ENCODE measurements around the gene SLC4A7.
"Not testable (repeated sequence)": the region's sequence is repeated elsewhere in the genome, so short reads cannot be mapped to it uniquely, and the experiment has no call there.

Gene SLC4A7

DNA sequence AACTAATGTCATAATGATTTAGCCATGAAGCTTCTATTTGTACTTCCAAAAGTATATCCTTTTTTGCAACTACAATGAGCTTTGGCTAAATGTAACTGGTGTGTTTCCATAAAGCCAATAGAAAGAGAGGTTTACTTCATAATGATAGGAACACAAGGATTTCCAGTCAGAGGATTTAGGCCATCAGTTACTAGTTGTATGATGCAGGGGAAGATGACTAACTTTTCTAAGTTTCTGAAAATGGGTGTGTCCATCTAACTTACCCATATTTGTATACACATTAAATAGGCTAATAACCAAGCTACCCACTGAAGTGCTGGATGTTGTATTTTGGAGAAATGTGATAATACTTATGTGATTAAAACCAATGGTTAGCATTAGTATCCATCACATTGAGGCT lies 55.7 kb downstream of the SLC4A7 start:
- peak; percentile 42 for DNase-seq (ENCODE audit: low read depth)

DNA sequence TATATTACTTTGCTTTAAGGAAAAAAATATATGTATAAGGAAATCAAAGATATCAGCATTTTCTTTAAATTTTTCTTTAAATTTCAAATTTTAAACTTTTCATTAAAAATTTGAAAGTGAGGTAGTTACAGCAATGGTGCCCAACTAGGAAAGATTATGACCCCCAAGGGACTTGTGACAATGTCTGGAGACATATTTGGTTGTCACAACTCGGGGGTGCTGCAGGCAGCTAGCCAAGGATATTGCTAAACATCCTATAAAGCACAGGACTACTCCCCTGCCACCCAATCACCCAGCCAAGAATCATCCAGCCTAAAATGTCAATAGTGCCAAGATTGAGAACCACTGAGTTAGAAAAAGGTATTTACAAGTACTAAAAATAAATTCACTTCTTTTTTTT lies 57.3 kb downstream of the SLC4A7 start:
- DNase-seq (ENCODE audit: low read depth), result no peak

DNA sequence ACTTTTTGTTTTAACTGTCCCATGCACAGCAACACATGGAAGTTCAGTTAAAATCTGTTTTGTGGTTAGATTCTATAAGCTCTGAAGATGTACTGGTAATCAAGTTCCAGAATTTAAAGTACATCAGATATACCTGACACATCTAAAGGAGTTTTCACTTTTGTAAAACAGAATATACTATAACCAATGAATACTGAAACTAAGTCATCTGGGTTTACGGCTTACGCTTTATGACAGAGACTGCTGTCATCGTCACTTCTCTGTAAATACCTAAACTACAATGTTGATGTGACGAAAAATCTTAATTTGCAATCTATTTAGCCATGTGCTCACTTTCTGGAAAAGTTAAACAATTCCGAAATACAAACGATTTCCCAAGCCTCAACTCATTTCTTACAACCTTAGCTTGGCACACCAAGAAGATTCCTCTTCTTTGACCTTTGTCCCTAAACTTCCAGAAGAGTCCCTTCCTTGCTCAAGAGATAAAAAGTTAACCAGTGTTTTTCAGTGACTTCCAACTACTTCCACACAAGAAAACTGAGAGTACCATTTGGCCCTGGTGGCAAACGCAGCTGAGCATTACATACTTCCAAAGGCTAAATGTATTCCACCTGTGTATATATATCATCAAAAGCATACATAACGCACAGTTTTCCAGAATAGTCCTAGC lies 58.2 kb downstream of the SLC4A7 start:
- no peak for DNase-seq (ENCODE audit: low read depth)

DNA sequence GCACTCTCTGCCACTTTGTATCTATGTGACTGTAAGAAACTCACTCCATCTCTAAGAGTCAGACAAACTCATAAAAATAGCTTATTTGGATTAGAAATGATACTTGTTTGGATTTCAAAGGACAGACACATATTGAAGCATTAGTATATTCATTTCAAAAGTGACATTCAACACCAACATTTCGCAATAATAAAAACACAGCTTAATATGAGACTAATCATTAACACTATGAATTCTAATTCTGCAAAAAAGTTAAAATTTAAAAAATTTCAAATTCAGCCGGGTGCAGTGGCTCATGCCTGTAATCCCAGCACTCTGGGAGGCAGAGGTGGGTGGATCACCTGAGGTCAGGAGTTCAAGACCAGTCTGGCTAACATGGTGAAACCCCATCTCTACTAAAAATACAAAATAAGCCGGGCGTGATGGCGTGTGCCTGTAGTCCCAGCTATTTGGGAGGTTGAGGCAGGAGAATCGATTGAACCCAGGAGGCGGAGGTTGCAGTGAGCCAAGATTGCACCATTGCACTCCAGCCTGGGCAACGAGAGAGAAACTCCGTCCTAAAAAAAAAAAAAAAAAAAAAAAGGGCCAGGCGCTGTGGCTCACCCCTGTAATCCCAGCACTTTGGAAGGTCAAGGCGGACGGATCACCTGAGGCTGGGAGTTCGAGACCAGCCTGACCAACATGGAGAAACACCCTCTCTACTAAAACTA lies 59.2 kb downstream of the SLC4A7 start:
- not testable (repeated sequence) for DNase-seq (ENCODE audit: low read depth)

DNA sequence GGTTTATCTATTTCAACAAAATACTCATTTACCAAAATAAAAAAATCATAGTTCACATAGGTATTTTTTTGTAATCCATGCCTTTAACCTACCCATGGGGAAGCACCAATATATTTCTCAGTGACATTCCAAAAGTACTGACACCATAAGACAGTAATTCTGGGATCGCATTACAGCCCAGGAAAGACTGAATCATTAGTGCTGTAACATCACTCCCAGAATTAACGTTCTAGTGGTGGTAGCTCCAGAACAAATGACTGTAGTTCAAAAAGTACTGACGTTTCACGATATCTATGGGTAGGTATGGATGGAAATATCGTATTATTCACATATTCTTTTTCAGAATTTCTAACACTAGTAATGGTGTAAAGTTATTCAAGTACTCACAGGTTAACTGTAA lies 60.7 kb downstream of the SLC4A7 start:
- peak; percentile 71 for DNase-seq (ENCODE audit: low read depth)

DNA sequence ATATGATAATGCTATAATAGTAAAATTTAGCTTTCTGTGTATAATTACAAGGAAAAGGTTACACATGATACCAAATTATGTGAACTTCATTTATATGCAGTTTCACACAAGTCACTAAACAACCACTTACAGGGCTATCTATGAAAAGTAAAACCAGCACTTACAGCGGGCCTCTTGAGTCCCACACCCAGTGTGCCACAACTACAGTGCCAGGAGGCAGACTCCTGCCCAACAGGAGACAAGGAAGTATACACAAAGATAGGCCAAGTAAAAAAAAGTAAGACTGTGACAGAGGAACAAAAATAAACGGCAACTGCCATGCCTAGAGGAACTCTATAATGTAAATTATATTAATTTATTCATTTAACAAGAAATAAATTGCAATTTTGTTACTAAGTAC lies 61.6 kb downstream of the SLC4A7 start:
- DNase-seq (ENCODE audit: low read depth), result no peak

DNA sequence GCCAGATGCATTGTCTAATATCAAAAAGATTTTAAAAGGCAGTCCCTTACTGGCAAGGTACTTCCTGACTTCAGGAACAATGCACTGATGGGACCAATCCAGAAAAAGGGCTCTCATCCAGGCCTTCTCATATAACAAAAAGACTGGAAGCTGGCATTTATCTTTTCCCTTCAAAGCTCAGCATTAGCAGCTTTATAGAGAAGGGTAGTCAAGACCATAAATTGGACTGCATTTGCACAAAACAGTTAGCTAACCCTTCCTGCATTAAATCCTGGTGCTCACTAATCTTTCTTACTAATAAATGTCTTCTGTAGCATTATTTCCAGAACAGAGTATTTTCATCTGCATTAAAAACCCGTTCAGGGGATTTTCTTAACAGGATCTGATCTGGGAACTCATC lies 69.0 kb downstream of the SLC4A7 start:
- DNase-seq (ENCODE audit: low read depth), result no peak

DNA sequence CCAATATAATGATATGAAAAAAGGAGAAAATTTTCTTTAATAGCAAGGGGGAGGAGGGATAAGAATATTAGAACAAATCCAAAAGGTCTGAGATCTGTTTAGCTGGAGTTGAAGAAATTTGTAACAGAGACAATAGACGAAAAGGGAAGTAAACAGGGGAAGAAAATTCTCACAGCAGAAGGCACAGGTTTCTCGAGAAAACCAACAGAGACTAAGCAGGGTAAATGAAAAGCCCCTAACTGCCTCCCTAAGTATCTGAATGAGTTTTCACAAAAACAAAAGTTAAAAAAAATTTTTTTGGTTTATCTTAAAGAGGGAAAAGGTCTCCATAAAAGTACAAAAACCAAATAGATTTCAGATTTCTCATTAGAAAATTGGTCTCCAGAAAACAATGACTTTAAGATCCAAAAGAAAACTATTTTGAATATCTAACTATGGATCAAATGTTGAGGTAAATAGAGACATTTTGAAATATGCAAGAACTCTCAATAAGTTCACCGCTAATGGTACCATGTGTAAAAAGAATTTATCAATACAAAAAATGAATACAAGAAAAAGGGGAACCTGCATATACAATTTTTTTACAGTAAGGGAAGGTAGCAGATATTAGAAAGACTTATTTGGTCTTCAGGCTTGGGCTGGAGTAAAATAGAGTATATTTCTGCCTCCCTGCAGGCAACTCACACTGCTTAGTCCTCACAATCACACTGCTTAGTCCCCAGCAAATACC lies 91.1 kb downstream of the SLC4A7 start:
- DNase-seq (ENCODE audit: low read depth), result no peak

DNA sequence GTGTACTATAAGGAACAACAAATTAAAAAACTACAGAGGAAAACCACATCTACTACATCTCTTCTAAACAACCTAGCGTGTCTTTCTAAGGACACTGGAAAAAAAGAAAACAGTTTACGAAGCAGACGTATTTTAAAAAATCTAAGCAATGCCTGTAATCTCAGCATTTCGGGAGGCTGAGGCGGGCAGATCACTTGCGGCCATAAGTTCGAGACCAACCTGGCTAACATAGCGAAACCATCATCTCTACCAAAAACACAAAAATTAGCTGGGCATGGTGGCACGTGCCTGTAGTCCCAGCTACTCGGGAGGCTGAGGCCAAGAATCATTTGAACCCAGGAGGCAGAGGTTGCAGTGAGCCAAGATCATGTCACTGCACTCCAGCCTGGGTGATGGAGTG lies 91.8 kb downstream of the SLC4A7 start:
- not testable (repeated sequence) for DNase-seq (ENCODE audit: low read depth)

DNA sequence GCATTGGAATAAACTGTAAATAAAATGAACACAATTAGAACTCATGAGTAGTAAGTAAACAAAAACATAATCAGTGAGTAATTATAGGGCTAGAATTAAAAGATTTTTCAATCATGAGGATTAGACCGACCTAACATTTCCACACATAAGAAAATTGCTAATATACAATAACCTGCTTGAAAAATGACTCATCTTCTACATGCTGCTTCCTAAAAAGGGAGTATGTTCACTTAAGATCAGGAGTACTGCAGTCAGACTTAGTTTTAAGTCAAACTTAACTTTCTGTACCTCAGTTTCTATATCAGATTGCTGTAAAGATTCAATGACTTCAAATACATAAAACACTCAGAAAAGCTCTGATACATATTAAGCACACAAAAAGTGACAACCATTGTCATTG lies 92.4 kb downstream of the SLC4A7 start:
- no peak for DNase-seq (ENCODE audit: low read depth)

DNA sequence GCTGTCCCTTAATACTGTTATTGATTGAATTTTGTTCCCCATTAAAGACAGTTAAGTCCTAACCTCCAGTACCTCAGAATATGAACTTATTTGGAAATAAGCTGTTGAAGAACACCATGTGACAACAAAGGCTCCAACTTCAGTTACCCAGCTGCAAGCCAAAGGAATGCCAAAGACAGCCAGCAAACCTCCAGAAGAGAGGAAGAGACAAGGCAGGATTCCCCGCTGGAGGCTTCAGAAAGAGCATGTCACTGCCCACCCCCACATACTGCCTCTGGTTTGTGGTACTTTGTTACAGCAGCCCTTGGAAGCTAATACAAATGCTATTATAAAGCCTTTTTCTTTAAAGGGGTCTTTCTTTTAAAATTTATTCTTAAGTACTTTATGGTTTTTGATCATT lies 96.6 kb downstream of the SLC4A7 start:
- DNase-seq (ENCODE audit: low read depth), result no peak

DNA sequence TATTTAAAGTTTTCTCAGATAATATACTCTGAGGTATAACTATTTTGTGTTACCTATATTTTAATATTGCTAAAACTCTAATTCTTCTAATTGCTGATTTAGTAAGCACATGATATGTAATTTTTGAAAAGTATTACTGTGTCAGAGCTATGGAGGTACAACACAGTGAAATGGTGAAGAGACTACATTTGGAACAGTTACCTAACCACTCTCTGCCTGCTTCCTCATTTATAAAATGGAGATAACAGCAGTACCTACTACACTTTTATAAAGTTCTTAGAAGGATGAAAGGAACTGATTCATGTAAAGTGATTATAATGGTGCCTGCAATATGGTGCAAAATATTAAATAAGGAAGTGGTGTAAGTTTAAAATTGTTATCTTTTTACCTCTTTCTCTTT lies 98.7 kb downstream of the SLC4A7 start:
- no peak for DNase-seq (ENCODE audit: low read depth)

DNA sequence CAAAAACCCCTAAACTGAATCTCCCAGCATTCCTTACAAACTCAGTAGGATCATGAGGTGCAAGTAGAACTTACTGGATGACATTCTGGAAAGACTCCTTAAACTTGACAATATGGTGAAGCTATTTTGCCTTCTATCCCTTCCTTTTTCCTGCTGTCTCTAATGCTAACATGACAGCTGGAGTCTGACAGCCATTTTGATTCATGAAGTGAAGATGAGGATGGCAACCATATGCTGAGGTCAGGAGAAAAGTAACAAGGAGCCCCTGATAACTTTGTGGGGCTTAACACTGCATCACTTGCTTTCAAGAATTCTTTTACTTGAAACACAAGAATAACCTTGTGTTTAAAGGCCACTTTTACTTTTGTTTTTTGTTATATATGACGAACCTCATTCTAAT lies 100.0 kb downstream of the SLC4A7 start:
- DNase-seq (ENCODE audit: low read depth), result no peak

DNA sequence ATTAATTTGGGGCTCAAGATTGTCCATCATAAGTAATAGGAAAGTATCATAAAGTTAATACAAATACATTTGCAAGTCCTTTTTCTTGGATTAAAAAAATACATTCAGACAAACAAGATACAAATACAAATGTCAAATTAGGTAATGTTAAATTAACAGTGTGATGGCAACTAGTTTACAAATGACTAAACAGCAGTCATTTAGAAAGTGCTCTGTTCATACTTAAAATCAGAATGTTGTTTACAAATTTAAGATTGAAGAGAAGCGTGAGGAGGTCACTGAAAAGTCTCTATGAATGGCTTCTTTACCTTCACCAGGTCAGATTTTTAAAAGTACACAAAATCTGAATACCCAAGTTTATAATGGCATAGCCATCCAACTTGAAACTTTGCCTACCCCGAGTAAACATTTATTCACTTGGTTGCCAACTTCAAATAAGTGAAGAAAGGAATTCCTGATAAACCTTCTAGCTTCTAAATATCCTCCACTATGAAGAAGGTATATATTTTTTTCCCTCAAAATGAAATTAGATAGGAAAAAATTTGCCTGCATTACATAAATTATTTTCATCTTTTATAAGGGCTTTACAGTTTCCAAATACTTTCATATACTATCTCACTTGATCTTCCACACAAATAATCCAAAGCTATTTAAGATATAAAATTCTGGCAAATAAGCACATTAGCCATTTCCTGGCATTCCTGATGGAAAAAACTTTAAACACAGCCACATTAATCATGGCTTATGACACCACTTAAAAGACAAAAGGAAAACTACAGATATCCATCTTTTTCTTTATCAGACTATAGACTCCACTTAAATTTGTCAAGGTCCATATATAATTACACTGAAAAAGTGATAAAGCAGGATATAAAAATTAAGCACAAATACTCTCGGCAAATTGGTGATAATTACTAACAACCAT lies 103.5 kb downstream of the SLC4A7 start:
- DNase-seq (ENCODE audit: low read depth), result no peak

DNA sequence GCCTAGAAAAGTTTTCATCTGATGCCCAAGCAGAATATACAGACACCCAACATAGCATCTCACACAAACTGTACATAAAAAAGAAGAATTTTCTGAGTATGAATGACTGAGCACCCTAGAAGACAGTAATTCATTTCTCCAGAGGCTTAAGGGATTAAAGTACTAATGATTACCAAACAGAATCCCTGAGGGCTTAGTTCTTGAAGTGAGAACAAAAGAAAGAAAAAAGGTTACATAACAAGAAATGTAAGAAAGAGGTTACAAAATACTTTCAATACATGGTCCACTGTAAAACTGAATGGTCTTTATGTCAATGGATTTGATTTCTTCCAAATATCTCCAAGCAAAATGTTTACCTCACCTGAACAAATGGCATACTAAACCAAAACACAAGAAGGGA lies 105.9 kb downstream of the SLC4A7 start:
- DNase-seq (ENCODE audit: low read depth), result no peak

DNA sequence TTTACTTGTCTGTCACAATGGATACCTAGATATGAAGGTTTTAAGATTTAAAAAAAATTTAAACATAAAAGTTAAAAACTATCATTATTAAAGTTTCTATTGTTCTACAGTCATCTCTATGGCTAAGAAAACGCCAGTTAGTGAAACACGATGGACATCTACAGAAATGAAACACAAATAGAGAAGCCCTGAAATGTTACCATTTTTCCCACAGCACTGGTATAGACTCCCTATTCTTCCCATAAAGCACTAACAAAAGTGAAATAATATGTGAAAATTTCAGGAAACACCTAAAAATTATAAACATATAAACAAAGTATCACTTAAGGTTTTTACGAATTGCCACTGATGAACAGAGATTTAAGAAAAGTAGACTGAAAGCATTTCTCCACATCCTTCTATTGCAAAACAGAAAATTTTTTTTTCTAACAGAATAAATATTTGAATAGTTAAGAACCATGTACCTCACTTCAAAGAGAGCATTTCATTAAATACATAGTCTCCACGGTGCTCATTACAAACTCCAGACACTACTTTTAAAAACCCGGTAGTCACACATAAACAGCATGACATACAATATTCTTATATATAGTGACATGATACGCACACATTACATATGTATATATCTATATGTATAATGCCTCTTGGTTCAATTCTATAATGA lies 107.9 kb downstream of the SLC4A7 start:
- no peak for DNase-seq (ENCODE audit: low read depth)

DNA sequence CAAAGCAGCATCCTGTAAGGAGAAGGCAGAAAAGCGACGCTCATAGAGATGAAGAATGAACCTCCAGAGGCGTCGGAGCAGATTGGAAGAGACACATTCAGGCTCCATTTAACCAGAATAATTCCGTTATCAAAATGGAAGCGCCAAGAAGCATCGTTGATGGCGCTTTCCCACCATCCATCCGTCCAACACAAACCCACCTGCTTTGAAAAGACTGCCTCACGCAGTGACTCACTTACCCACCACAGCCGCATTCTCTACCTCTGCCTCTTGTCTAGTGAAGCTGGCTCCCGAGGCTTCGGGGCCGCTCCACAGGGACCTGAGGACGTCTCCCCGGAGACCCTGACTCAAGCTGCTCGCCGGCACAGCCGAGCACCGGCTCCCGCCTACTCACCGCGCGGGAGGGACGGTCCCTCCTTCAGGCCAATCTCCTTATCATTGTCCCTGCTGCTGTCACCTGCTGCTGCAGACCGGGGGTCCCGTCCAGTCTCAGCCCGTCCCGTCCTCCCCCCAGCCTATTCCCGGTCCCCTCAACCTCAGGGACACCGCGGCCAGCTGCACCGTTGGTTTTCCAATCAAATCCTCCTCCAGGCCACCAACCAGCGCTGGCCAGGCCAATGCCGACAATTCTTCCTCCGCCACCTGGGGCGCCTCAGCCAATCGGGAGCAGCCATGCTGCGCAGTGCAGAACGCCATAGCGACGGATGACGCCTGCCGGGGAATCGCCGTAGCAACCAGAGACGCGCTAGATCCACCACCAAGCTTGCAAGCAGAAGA lies 115.2 kb downstream of the SLC4A7 start, which contains the start of gene NEK10:
NEK10 (minus strand) TSS at position 553 of the 777 bp plus-strand sequence. CDS start 16,501 bp downstream, outside the sequence.
- peak; percentile 88 for DNase-seq (ENCODE audit: low read depth)

DNA sequence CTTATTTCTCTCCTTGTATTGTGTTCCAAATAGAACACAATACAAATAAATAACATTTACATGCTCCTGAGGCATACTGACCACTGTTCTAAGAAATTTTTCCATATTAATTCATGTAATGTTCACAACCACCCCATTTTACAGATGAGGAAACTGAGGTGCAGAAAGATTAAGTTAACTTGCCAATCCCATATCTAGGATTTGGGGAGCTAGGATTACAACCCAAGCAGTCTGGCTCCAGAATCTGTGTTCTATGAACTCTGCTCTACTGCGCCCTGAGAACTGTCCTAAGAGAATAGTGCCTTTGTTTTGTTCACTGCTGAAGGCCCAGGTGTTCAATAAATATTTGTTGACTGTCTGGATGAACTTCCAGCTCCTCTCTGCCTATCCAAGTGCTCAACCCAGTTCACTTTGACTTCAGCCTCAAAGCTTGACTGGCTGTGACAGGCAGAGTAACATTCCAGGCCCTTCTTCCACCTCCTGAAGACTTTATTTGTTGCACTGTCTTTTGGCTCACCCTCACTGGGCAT lies 118.1 kb downstream of the SLC4A7 start:
- DNase-seq (ENCODE audit: low read depth), result no peak

DNA sequence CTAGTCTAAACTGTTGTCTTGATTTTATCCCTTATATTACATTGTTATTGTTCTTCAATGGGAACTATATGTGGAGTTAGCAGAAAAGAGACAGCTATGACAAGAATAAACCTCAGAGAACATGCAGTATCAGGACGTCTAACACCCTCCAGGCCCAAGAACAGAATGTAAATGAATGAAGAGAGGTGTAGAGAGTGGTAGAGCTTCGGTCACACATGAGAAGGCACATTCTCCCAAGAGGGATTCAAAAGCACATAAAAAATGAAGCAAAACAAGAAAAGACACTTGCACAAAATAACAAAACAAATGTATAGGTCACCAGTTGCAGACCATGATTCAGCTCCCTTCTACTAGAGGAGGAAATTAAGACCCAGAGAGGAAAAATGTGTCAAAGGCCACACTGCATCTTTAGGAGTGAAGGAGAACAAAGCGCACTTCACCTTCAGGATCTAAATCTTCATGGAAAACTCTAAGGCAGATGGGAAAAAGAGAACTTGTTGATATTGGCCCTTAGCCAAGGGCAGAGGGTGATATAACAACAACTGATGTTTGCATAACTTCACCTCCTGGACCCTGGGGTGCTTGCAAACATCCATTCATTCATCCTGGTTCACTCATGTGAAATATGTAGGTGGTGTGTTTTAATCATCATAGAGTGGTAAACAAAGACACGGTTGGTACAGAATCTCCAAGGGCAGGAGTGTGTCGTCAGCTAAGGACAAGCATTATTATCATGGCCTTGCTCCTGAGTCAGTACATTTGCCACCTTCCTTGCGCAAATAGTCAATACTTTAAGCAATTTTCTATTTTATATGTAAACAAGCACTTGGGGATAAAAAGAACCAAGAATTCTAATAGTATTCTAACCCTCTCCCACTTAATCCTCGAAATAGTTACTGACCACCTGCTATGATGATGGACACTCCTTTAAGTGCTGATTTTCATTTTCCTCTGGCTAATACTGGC lies 123.8 kb downstream of the SLC4A7 start:
- no peak for DNase-seq (ENCODE audit: low read depth)

All from ELR (cell line).